Activated CD8-positive, alpha-beta memory T cell treated with anti-CD3 and anti-CD28 coated beads for 24 hours (primary cell): ENCODE data around the gene EIF2A.
"Not testable (repeated sequence)": the region's sequence is repeated elsewhere in the genome, so short reads cannot be mapped to it uniquely, and the experiment has no call there.

Experiments used
- DNase-seq: peaks from one replicate; pipeline ENCODE4 v3.0.0-alpha.2; 2020

The EIF2A gene

DNA sequence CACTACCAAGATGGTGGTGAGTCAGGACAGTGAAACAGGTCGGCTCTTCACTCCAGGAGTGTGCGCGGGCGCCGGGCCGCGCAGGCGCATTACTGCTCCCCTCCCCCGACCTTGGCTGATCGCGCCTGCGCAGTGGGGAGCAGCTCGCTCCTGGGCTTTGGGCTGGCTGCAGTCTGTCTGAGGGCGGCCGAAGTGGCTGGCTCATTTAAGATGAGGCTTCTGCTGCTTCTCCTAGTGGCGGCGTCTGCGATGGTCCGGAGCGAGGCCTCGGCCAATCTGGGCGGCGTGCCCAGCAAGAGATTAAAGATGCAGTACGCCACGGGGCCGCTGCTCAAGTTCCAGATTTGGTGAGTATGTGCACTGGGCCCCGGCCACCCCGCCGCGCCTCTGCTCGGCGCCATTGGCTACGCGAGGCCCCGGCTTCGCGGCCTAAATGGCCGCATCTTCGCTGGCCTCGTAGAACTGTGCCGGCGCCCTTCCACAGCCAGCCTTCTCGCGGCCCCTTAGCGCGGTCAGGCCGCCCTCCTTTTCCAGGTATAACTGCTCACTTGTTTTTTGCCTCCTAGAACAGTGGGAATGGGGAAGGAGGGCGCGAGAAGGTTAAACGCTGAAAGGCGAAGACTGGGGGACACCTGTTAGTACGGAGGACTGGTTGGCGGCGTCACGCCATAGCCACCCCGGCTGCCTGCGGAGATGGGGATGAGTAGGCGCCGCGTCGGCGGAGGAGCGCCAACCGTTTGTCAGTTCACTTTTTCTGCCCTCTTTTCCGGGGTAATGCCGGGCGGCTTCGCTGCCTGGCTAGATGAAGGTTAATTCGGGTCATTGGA is 56.8 kb downstream of the EIF2A start, which contains the start of gene SELENOT:
Gene SELENOT, plus strand, starts transcription at position 169 of the 827 bp plus-strand sequence. Its CDS starts 42 bp downstream, at position 211.
- peak; percentile 97 for DNase-seq

DNA sequence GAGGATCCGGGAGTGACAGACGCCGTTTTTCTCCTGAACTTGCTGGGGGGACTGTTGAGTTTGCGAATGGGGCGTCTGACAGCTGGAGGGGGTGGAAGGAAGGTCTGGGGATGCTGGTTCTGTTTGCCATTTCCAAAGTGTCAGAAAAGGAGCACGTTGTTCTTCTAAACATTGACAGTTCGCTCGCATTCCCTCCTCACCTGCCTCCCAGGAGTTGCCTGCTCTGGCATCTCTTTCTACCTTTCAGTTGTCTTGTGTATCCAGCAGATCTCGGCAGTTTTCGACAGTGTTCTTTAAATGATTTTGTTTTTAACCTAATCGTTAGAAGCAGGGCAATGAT is 57.4 kb downstream of the EIF2A start:
- DNase-seq, result no peak

DNA sequence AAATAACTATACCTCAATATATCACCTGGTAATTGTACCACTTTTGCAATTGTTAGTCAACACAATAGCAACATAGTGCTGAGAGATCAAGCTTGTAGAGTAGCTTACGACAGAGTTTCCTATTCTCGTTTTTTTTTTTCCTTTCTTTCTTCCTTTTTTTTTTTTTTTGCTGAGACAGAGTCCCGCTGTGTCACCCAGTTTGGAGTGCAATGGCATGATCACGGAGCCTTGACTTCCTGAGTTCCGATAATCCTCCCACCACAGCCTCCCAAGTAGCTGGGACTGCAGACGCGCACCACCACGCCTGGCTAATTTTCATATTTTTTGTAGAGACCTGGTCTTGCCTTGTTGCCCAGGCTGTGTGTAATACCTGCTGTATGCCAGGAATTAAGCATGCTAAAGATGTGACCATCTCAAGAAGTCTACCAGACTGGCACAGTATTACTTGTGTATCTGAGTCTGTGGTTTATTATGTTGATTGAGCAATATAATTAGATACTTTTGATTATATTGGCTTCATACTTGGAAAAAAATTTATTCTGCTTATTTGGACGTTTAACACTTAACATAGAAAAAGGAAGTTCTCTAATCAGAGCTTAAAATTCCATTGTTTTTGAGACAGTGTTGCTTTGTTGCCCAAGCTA is 59.5 kb downstream of the EIF2A start:
- DNase-seq, result no peak

DNA sequence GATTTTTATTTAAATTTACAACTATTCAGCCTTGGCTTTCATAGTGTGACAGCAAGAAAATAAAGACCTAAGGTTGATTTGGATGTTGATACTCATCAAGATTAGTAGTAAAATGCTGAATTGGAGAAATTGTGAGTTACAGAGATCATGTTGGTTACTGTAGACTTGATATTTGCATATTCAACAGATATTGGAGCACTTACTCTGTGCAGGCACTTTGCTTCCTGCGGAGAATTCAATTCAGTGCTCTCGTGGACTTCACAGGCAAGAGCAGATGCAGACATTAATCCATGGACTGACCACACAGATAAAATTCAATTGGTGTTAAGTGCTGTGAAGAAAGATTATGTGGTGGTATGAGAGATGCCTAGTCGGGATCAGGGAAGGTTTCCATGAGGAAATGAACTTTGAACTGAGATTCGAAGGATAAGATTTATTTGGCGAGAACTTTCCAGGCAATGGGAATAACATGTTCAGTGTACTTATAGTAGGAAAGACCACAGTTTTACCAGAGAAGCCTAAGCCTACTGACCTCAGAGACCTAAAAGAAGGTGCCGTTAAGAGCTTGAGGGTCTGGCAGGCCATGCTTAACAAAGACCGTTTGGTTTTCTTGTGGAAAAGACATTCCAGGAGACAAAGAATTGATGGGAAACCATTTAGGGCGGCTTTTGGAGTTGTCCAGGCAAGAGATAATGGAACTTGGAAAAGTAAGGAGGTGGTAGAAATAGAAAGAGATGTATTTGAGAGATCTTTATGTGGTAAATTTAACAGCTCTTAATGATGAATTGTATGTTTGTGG is 60.9 kb downstream of the EIF2A start:
- DNase-seq, result no peak

DNA sequence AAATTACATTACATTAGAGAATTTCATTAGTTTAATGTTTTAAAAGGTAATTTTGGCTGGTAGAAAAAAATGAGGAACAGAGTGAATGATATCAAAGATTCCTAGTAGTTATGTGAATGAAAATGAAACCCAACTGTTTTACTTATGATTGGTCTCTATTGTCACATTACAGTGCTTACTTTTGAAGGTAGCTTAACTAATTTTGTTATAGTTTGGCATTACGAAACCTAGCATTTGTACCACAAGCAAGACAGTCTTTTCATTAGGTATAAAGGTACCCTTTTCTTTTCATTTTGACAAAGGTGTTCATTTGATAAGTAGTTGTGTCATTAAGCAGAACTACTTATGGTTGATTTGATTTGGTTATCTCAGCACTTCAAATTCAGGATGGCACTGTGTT is 63.4 kb downstream of the EIF2A start:
- DNase-seq, result no peak

DNA sequence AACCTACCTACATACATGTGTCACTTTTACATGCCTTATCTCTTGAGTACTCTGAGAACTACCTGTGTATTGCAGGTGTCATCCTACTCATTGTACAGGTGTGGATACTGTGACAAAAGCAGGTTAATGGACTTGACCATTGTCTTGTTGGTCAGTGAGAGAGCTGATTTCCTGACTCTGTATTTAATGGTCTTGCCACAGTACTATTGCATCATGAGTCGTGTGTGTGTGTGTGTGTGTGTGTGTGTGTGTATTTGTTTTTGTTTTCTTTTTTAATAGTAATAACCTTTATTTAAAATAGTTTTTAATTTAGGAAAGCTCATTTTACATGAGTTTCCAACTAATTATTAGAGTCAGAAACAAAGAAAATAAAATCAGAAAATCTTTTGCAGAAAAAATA is 64.2 kb downstream of the EIF2A start:
- DNase-seq, result no peak

DNA sequence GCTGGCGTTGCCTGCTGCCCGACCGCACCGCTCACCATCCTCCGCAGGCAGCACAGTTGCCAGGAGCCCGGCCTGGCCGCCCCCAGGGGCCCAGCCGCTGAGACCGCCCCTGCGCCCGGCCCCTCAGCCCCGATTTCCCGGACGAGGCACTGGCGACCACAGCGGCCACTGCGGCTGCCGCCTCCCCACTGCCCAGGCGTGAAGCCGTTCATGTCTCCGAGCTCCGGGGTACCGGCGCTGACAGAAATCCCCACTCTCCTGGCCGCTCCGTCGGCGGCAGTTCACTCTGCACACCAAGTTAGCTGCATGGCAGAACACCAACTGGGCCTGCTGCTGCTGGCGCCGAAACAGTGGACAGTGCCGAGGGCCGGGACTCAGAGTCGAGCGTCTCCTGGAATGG is 65.1 kb downstream of the EIF2A start:
- DNase-seq, result no peak

DNA sequence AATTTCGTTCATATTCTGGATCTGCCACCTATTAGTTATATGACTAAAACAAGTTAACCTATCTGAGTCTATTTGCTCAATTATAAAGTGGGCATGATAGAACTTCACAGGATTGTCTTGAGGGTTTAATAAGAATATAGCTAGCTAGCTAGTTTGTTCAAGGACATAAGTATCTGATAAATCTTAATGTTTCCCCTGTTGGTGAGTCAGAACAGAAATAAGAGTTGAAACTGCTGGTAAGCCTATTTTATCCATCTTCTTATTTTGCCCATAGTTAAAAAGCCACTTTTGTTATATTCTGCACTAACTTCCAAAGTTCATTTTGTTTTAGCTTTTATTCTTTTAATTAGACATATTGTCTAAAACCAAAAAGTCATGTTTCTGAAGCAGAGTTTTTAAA is 65.9 kb downstream of the EIF2A start:
- no peak for DNase-seq

DNA sequence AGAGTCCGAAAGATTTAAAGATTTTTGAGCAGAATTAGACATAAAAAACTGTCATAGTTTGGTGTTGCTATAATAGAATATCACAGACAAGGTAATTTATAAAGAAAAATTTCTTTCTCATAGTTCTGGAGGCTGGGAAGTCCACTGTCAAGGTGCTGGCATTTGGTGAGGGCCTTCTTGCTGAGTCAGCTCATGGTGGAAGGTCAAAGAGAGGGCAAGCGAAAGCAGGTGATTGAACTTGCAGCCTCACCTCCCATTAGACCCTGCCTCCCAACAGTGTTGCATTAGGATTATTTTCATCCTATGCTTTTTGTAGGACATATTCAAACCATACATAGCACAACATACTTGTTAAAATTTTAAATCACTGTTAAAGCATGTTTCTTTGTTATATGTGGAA is 66.4 kb downstream of the EIF2A start:
- no peak for DNase-seq

DNA sequence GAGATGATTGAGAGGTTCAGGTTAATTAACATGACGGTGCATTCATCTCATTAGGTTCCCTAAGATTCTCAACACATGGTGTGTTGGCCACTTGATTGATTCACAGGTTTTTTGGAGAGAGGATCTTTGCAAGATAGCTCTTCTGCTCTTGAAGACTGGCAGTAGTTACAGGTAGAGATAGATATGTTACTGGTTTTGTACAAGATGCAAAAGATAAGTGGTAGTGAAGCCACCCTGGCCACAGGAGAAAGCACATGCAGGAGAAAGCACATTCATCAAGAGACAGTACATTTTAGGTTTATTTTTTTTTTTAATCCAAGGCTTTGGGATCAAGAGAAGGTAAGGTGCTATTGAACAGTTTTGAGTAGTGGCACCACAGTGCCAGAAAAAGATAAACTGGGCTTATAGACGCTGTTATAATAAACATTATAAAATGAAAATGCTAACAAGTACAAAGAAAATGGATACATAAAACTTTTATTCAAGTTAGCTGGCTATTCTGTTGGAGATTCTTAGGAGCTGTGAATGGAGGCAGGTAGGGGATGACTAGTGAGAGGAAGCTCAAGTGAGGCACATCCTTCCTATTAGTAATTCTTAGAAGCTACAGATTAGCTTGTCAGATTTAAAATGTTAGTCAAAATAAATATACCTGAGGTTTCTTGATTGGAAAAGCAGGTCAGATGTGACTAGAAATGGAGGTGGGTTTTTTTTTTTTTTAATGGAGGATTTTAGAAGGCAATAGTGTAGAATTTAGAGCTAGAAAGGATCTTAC is 67.3 kb downstream of the EIF2A start:
- DNase-seq, result no peak

DNA sequence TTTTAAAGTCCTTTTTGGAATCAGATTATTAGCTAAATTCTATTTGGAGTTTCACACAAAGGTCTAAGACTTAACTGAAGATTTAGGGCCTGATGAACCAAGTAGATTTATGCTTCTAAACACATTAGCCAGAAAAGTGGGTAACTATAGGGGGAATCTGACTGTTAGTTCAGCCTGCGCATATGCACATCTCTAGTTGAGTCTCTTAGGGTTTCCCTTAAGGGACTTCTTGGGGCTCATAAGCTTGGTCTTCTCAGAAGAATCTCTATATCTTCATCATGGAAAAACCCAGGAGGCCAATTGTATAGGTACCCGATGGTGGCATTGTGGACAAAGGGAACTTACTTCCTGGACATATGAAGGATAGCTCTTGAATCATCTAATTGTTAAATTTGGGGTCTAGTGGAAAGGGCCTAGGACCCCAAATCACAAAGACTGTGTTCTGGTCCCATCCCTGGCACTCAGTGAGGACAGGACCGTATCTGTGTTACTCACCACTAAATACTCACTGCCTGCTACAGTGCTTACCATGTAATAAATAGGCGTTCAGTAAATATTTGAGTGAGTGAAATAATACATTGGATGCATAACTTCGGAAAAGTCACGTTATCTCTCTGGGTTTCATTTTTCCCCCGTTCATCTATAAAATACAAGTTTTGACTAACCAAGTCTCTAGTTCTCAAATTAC is 73.6 kb downstream of the EIF2A start:
- DNase-seq, result no peak

DNA sequence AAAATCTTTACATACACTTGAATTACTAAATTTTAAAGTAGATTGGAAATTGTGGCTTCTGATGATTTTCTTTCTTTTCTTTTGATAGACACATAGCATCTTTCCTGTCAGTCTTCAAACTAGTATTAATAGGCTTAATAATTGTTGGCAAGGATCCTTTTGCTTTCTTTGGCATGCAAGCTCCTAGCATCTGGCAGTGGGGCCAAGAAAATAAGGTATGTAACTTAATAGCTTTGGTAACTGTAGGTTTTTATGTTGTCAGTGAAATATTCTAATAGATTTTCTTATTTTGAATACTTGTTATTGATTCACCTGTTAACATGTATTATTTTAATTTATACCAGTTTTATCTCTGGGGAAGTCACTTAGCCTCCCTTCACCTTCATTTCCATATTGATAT is 76.4 kb downstream of the EIF2A start:
- not testable (repeated sequence) for DNase-seq

DNA sequence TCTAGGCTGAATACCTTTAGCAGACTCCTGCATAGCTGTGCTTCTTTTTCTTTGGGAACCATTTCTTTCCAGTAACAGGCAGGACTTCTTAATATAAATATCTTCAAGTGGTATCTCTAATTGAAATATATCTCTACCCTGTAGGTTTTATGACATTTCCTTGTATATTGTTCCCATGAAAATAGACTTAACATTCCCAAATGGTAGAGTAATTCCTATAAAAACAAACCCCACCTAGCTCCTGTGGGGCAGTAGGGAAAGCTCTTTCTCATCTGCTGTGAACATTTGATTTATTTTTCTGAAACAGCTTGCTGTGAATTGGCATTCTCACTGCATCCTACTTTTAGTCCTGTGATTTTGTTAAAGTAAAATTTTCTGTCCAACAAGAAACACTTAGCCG is 77.4 kb downstream of the EIF2A start:
- DNase-seq, result no peak

DNA sequence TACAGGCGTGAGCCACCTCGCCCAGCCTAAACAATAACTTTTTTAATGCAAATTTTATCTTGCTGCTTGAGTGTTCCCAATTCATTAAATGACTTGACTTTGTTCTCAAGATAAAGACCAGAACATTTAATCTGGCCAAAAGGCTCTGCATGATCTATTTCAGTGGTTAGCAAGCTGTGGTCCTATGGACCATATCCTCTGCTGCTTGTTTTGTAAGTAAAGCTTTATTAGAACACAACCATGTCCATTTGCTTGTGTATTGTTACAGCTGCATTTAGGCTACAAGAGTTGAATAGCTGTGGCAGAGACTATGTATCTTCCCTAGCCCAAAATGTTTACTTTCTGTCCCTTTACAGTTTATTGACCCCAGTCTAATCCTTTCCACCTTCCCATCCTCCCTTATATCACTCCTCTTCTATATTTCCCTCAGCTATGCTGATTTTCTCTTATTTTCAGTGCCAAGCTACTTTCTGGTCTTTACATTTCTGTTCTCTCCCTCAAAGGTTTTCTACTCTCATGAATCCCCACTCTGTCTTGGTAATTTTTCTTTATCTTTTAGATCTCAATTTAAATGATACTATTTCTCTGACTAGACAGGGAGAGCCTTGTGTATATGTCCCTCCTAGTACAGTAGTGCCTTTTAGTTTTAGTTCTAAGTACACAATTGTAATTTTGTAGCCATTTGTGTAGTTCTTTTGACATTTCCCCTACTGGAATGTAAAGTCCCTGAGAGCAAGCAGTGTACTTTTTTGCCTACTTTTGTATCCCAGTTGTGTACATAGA is 79.8 kb downstream of the EIF2A start:
- DNase-seq, result no peak

DNA sequence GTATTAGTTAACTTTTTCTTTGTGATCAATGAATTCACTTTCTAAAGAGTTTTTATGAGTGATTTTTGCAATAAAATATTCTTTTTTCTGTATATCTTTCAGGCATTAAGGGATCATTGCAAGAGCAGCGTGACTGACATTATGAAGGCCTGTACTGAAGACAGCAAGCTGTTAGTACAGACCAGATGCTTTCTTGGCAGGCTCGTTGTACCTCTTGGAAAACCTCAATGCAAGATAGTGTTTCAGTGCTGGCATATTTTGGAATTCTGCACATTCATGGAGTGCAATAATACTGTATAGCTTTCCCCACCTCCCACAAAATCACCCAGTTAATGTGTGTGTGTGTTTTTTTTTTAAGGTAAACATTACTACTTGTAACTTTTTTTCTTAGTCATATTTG is 81.0 kb downstream of the EIF2A start:
- no peak for DNase-seq

DNA sequence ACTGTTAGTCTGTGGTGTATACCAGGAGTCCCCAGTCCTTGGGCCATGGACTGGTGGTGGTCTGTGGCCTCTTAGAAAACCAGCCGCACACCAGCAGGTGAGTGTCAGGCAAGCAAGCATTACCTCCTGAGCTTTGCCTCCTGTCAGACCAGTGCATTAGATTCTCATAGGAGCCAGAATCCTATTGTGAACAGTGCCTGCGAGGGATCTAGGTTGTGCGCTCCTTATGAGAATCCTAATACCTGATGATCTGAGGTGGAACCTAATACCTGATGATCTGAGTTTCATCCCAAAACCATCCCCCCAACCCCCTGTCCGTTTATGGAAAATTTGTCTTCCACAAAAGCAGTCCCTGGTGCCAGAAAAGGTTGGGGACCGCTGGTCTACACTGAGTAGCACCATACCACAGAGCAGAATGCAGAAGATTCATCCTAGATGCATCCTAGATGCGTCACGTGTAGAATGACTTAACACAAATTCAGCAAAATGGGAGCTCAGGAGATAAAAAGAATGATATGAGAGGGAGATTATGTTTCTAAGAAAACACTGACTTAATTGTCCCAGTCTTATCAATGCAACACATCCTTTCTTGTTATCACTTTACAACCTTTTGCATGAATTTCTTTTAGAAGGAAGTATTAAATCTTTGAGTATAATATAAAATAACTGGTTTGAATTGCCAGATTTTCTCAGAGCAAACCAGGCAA is 85.1 kb downstream of the EIF2A start:
- no peak for DNase-seq

DNA sequence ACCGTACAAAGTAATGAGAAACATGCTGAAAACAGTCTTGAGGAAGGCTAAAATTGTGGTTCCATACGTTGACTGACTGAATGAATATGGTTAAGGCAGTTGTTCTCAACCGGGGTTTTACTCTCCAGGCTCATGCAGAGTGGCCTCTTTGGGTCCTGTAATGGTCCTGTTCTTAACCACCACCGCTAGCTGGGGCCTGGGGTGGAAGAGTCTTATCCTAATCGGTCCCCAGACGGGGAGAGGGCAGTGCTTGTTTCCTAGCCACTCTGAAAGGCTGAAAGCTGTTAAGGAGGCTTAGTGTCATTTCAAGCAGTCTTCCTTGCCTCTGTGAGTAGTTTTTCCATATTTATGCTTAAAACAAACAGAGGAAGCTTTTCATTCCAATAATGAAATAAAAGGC is 88.5 kb downstream of the EIF2A start:
- no peak for DNase-seq

DNA sequence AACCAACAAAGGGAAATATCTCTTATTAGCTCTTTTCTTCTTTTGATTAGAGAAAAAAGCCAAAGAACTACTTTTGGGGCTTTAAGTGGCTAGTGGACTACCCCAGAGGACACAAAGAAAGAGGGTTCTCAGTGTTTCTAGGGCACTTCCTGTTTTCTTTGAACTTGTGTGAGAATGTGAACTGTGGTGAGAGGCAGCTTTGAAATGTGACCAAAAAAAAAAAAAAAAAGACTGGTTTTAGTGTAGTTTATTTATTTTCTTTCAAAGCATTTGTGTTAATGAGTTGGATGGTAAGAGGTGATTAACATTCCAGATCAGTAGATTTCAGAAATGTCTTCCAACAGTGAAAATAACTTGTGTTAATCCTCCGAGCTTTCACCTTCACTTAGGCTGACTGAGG is 88.9 kb downstream of the EIF2A start:
- DNase-seq, result no peak
